Hepatocyte (in vitro differentiated cells): ENCODE results near the gene SFR1. TPM values are rescaled to one million over a fixed set of nuclear protein-coding genes. Genes with fewer than 3 reads are reported as not detected.

ENCODE experiments used
- DNase-seq: peaks from one replicate; pipeline ENCODE4 v3.0.0-alpha.2; 2016; ENCODE audit warnings: low spot score
- H2AFZ ChIP-seq: fragments of 200-600 bp; sonication (generic); 2 replicates; pipeline ENCODE4 v1.6.0; 2016; ENCODE audit warnings: antibody characterized with exemption, mild to moderate bottlenecking
- H3K27ac ChIP-seq: fragments of 200-600 bp; sonication (generic); 2 replicates; pipeline ENCODE4 v1.5.1; 2016; ENCODE audit warnings: mild to moderate bottlenecking
- H3K27me3 ChIP-seq: fragments of 200-600 bp; sonication (generic); 2 replicates; pipeline ENCODE4 v1.6.1; 2016
- H3K36me3 ChIP-seq: fragments of 200-600 bp; sonication (generic); replicated peaks from 2 replicates; pipeline ENCODE4 v1.5.1; 2016; ENCODE audit warnings: low read depth; ENCODE audit not compliant: insufficient read depth
- H3K4me1 ChIP-seq: fragments of 200-600 bp; sonication (generic); 2 replicates; pipeline ENCODE4 v1.5.1; 2016; ENCODE audit warnings: mild to moderate bottlenecking, moderate library complexity; ENCODE audit not compliant: insufficient read depth
- H3K4me2 ChIP-seq: fragments of 200-600 bp; sonication (generic); 2 replicates; pipeline ENCODE4 v1.6.0; 2016
- H3K4me3 ChIP-seq: fragments of 200-600 bp; sonication (generic); 2 replicates; pipeline ENCODE4 v1.5.1; 2016; ENCODE audit warnings: mild to moderate bottlenecking
- H3K79me2 ChIP-seq: fragments of 200-600 bp; sonication (generic); 2 replicates; pipeline ENCODE4 v1.6.0; 2017; ENCODE audit warnings: mild to moderate bottlenecking
- H3K9me2 ChIP-seq: fragments of 200-600 bp; sonication (generic); replicated peaks from 2 replicates; pipeline ENCODE4 v1.6.0; 2017; ENCODE audit warnings: mild to moderate bottlenecking; ENCODE audit not compliant: insufficient read depth
- H3K9me3 ChIP-seq: fragments of 200-600 bp; sonication (generic); 2 replicates; pipeline ENCODE4 v1.5.1; 2016; ENCODE audit warnings: low read depth, mild to moderate bottlenecking
- H4K20me1 ChIP-seq: fragments of 200-600 bp; sonication (generic); 2 replicates; pipeline ENCODE4 v1.6.0; 2016; ENCODE audit warnings: mild to moderate bottlenecking; ENCODE audit not compliant: insufficient read depth, poor library complexity, severe bottlenecking
- CTCF ChIP-seq: fragments of 200-600 bp; sonication (generic); IDR thresholded peaks from 2 replicates; pipeline ENCODE4 v1.5.1; 2016; ENCODE audit warnings: antibody characterized with exemption, mild to moderate bottlenecking; ENCODE audit not compliant: poor library complexity
- EZH2 ChIP-seq: fragments of 200-600 bp; sonication (generic); IDR thresholded peaks from 2 replicates; pipeline ENCODE4 v1.6.1; 2016; ENCODE audit warnings: antibody characterized with exemption, mild to moderate bottlenecking, borderline replicate concordance
- EZH2phosphoT487 ChIP-seq: fragments of 200-600 bp; sonication (generic); IDR thresholded peaks from one replicate; pipeline ENCODE4 v1.6.1; 2018; ENCODE audit warnings: antibody characterized with exemption, mild to moderate bottlenecking, low read depth, moderate library complexity; ENCODE audit not compliant: unreplicated experiment, severe bottlenecking
- WGBS: methylation state at CpG from one replicate; pipeline ENCODE4 v1.1.6; 2016; ENCODE audit warnings: low lambda C conversion rate; ENCODE audit errors: missing lambda C conversion rate; 5-methylcytosine and 5-hydroxymethylcytosine counted together
- polyA plus RNA-seq: library from polyadenylated mRNA; unstranded; fragments of >200 nt; fragmentation: Nextera tagmentation; extraction: Ambion mirVana; gene quantifications from 2 replicates; pipeline ENCODE4 v1.2.1, GENCODE V29; 2016
- total RNA-seq: library from RNA; depleted of rRNA; stranded (reverse); fragments of >200 nt; gene quantifications from 2 replicates; pipeline ENCODE4 v1.2.3, GENCODE V29; 2014

SFR1 gene
- total and polyA plus RNA-seq, 2 experiments from 2014 or later = 7.1 TPM

GRCh38 chr10:104100795-104101194 is 21.2 kb upstream of the SFR1 start:
- Histone ChIP-seq H4K20me1 (no peaks in the 10 kb centered on the region), H2AFZ (no peak overlapping the region), H3K9me2 (no peaks in the 10 kb centered on the region), H3K27ac (no peak overlapping the region), H3K36me3 (no peaks in the 10 kb centered on the region), H3K4me3 (no peak overlapping the region), H3K4me1 (no peaks in the 10 kb centered on the region), H3K27me3 (no peaks in the 10 kb centered on the region), H3K79me2 (no peaks in the 10 kb centered on the region), H3K4me2 (no peak overlapping the region), H3K9me3 (no peaks in the 10 kb centered on the region)
- TF ChIP-seq EZH2 = no peak
- DNase-seq = no peak
- 0% methylated on average over 1 of the region's 1 CpG for WGBS

DNA sequence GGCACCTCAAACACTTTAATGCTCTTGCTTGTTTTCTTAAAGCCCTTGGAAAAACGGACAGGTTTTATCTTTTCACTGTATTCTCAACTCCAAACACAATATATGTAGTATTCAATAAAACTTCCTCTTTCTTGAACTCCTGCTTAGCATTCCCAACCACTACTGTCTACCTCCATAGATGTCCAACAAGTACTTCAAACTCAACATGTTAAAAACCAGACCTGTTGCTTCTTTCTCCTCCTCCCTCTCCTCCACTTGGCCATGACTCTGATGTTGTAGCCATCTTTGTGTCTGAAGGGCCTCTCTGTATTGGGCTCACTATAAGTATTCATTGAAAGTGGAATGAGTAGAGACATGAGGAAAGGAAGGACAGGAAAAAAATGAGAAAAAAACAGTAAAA is 20.1 kb upstream of the SFR1 start:
- Histone ChIP-seq H3K4me3 (no peak overlapping the region), H3K79me2 (no peaks in the 10 kb centered on the region), H4K20me1 (no peaks in the 10 kb centered on the region), H3K36me3 (no peaks in the 10 kb centered on the region), H3K9me2 (no peaks in the 10 kb centered on the region), H3K27ac (no peak overlapping the region), H2AFZ (no peak overlapping the region), H3K9me3 (no peaks in the 10 kb centered on the region), H3K27me3 (no peaks in the 10 kb centered on the region), H3K4me2 (no peak overlapping the region), H3K4me1 (no peaks in the 10 kb centered on the region)
- TF ChIP-seq CTCF (no peak), EZH2 (no peak), EZH2phosphoT487 (no peak)
- no peak for DNase-seq
- WGBS = 68% methylated on average over 1 of the region's 1 CpG

GRCh38 chr10:104103956-104104355 is 18.0 kb upstream of the SFR1 start:
- Histone ChIP-seq H3K79me2 (no peaks in the 10 kb centered on the region), H3K27ac (no peak overlapping the region), H2AFZ (no peak overlapping the region), H3K4me2 (no peak overlapping the region), H3K4me1 (no peaks in the 10 kb centered on the region), H4K20me1 (no peaks in the 10 kb centered on the region), H3K9me2 (no peaks in the 10 kb centered on the region), H3K27me3 (no peaks in the 10 kb centered on the region), H3K4me3 (no peak overlapping the region), H3K36me3 (no peaks in the 10 kb centered on the region), H3K9me3 (no peaks in the 10 kb centered on the region)
- no peak for TF ChIP-seq EZH2phosphoT487
- no peak for TF ChIP-seq CTCF
- no peak for TF ChIP-seq EZH2
- no peak for DNase-seq
- 52% methylated on average over 1 of the region's 1 CpG for WGBS

- Histone ChIP-seq H3K79me2 (no peaks in the 10 kb centered on the region), H3K9me2 (no peaks in the 10 kb centered on the region), H3K27ac (no peak overlapping the region), H4K20me1 (no peaks in the 10 kb centered on the region), H3K4me3 (no peak overlapping the region), H3K4me2 (no peak overlapping the region), H3K4me1 (no peaks in the 10 kb centered on the region), H3K36me3 (no peaks in the 10 kb centered on the region), H3K27me3 (no peaks in the 10 kb centered on the region), H3K9me3 (no peaks in the 10 kb centered on the region), H2AFZ (no peak overlapping the region)
- DNase-seq = no peak
- no peak for TF ChIP-seq EZH2phosphoT487
- no peak for TF ChIP-seq CTCF
- no peak for TF ChIP-seq EZH2
- 0% methylated on average over 1 of the region's 1 CpG for WGBS
Measured at GRCh38 chr10:104104418-104104817, 17.6 kb upstream of the SFR1 start.
